Myocyte (in vitro differentiated cells): ENCODE measurements around the gene DNAH10. TPM values are rescaled to one million over a fixed set of nuclear protein-coding genes. Genes with fewer than 3 reads are reported as not detected.
A peak's percentile ranks its signal among the peaks of the same experiment; 100 is the strongest.

Experiments
- DNase-seq: peaks from one replicate; pipeline ENCODE4 v3.0.0-alpha.2; 2012; ENCODE audit warnings: low read depth
- total RNA-seq: library from RNA; depleted of rRNA; stranded (reverse); fragments of >200 nt; gene quantifications from 2 replicates; pipeline ENCODE4 v1.2.3, GENCODE V29; 2014

DNAH10 gene
- total RNA-seq, 1 donor from 2014 or later: 0.16 TPM

- no peak for DNase-seq
These were observed 200.4 kb downstream of the DNAH10 start for GRCh38 chr12:123962513-123962912.

- no peak for DNase-seq
These were observed 201.7 kb downstream of the DNAH10 start for GRCh38 chr12:123963821-123964220.

- no peak for DNase-seq
These were observed 203.3 kb downstream of the DNAH10 start for GRCh38 chr12:123965382-123965781.

GRCh38 chr12:123966596-123966995 is 204.5 kb downstream of the DNAH10 start:
- peak; percentile 86 for DNase-seq

- DNase-seq: no peak
These were observed 205.1 kb downstream of the DNAH10 start for GRCh38 chr12:123967121-123967586.

- no peak for DNase-seq
These were observed 209.3 kb downstream of the DNAH10 start for GRCh38 chr12:123971449-123971769.

- no peak for DNase-seq
These were observed 209.8 kb downstream of the DNAH10 start for GRCh38 chr12:123971770-123972456.

GRCh38 chr12:123972457-123973401 is 210.6 kb downstream of the DNAH10 start, which contains the start of the genes CCDC92 and ZNF664:
Gene CCDC92 (minus strand): TSS chr12:123972831. CDS start chr12:123944305, 28,526 bp downstream.
Gene ZNF664 (plus strand): TSS chr12:123973215. CDS start chr12:124012145, 38,930 bp downstream.
- peak; percentile 92 for DNase-seq

GRCh38 chr12:123973552-123974341 is 211.6 kb downstream of the DNAH10 start:
- DNase-seq: no peak

GRCh38 chr12:123976227-123976826 is 214.2 kb downstream of the DNAH10 start:
- no peak for DNase-seq

GRCh38 chr12:123979566-123979965 is 217.5 kb downstream of the DNAH10 start:
- no peak for DNase-seq

- DNase-seq: no peak
These were observed 220.2 kb downstream of the DNAH10 start for GRCh38 chr12:123982269-123982668.

GRCh38 chr12:123983822-123984485 is 221.9 kb downstream of the DNAH10 start:
- peak; percentile 80 for DNase-seq

GRCh38 chr12:123984903-123985302 is 222.8 kb downstream of the DNAH10 start:
- no peak for DNase-seq

Other genes starting within 250 kb of the DNAH10 start
- 30.3 and 43.4 TPM in 2 replicates for gene RILPL1, start 228.6 kb upstream of the DNAH10 start, total RNA-seq
- gene TMED2, start 177.7 kb upstream of the DNAH10 start, total RNA-seq: 297 and 305 TPM in 2 replicates
- 13.8 and 15.8 TPM in 2 replicates for gene DDX55, start 160.2 kb upstream of the DNAH10 start, total RNA-seq
- 98.2 and 117 TPM in 2 replicates for gene EIF2B1, start 128.6 kb upstream of the DNAH10 start, total RNA-seq
- gene GTF2H3, start 128.5 kb upstream of the DNAH10 start, total RNA-seq: 33.8 and 41.3 TPM in 2 replicates
- 6.8 and 7.2 TPM in 2 replicates for gene TCTN2, start 91.2 kb upstream of the DNAH10 start, total RNA-seq
- 35.2 and 44.7 TPM in 2 replicates for gene ATP6V0A2, start 49.9 kb upstream of the DNAH10 start, total RNA-seq
- 18.3 and 21.1 TPM in 2 replicates for gene CCDC92, start 210.5 kb downstream of the DNAH10 start, total RNA-seq
- gene ZNF664, start 210.9 kb downstream of the DNAH10 start, total RNA-seq: 55.8 and 58.1 TPM in 2 replicates